HS-27A (cell line): ENCODE results near the gene PPP1R12B.
"Not testable (repeated sequence)": the region's sequence is repeated elsewhere in the genome, so short reads cannot be mapped to it uniquely, and the experiment has no call there.

Experiments used
- DNase-seq: peaks from one replicate; pipeline ENCODE4 v3.0.0-alpha.2; 2012; ENCODE audit warnings: low read depth, missing footprints

The PPP1R12B gene

GRCh38 chr1:202613571-202613970 is 265.1 kb downstream of the PPP1R12B start:
- DNase-seq: no peak

GRCh38 chr1:202614363-202615207 is 266.1 kb downstream of the PPP1R12B start:
- not testable (repeated sequence) for DNase-seq

GRCh38 chr1:202615208-202615500 is 266.7 kb downstream of the PPP1R12B start:
- not testable (repeated sequence) for DNase-seq

GRCh38 chr1:202615501-202616354 is 267.2 kb downstream of the PPP1R12B start:
- peak; percentile 66 for DNase-seq

- DNase-seq: no peak
Measured at GRCh38 chr1:202616355-202616915, 267.9 kb downstream of the PPP1R12B start.

GRCh38 chr1:202619012-202619411 is 270.5 kb downstream of the PPP1R12B start:
- DNase-seq: not testable (repeated sequence)

- DNase-seq: no peak
Measured at GRCh38 chr1:202619505-202619904, 271.0 kb downstream of the PPP1R12B start.

- not testable (repeated sequence) for DNase-seq
Measured at GRCh38 chr1:202620036-202620435, 271.5 kb downstream of the PPP1R12B start.

- DNase-seq: no peak
Measured at GRCh38 chr1:202621446-202621845, 272.9 kb downstream of the PPP1R12B start.

- no peak for DNase-seq
Measured at GRCh38 chr1:202622388-202622787, 273.9 kb downstream of the PPP1R12B start.

- no peak for DNase-seq
Measured at GRCh38 chr1:202623075-202623474, 274.6 kb downstream of the PPP1R12B start.

- DNase-seq: not testable (repeated sequence)
Measured at GRCh38 chr1:202623476-202623875, 275.0 kb downstream of the PPP1R12B start.

- no peak for DNase-seq
Measured at GRCh38 chr1:202624088-202624780, 275.7 kb downstream of the PPP1R12B start.

- DNase-seq: no peak
Measured at GRCh38 chr1:202624781-202625108, 276.2 kb downstream of the PPP1R12B start.

GRCh38 chr1:202625416-202626360 is 277.2 kb downstream of the PPP1R12B start:
- DNase-seq: no peak

- DNase-seq: not testable (repeated sequence)
Measured at GRCh38 chr1:202627036-202627435, 278.5 kb downstream of the PPP1R12B start.

- no peak for DNase-seq
Measured at GRCh38 chr1:202627841-202628565, 279.5 kb downstream of the PPP1R12B start.

- DNase-seq: no peak
Measured at GRCh38 chr1:202628646-202629215, 280.2 kb downstream of the PPP1R12B start.

GRCh38 chr1:202629257-202629811 is 280.8 kb downstream of the PPP1R12B start:
- DNase-seq: not testable (repeated sequence)

GRCh38 chr1:202630096-202630495 is 281.6 kb downstream of the PPP1R12B start:
- DNase-seq: not testable (repeated sequence)
